Measurements from ENCODE around the gene IDH3G. TPM values are rescaled to one million over a fixed set of nuclear protein-coding genes. Genes with fewer than 3 reads are reported as not detected.
"Not testable (repeated sequence)": the region's sequence is repeated elsewhere in the genome, so short reads cannot be mapped to it uniquely, and the experiment has no call there.

IDH3G gene
- total and polyA plus RNA-seq, 7 donors, result 54.2 to 89.5 (median 67.0) TPM

DNA sequence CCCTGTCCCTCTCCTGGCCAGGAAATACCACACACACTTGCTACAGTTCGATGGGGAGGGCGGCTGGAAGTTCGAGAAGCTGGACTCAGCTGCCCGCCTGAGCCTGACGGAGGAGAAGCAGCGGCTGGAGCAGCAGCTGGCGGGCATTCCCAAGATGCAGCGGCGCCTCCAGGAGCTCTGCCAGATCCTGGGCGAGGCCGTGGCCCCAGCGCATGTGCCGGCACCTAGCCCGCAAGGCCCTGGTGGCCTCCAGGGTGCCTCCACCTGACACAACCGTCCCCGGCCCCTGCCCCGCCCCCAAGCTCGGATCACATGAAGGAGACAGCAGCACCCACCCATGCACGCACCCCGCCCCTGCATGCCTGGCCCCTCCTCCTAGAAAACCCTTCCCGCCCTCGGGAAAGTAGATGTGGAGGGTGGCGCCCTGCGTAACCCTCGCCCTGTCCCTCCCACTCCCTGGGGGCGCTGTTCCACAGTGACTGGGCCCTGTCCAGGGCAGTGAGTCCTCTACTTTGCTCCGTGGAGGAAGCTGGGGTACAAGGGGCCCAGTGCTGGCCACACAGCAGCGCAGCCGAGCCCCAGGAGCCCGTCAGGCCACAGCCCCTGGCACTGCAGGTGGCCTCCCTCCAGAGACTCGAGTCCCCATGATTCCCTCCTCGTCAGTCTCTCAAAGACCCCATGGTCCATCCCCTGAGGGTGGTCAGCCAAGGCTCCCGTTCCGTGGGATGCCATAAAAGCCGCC is 50.5 kb downstream of the IDH3G start:
- H3K27me3 ChIP-seq, H3K9me3 ChIP-seq, H3K36me3 ChIP-seq: not testable (repeated sequence)
- TF ChIP-seq POLR2A (IDR thresholded peaks at IDR 0.05) (peak in 1 of 2 donors; percentile 20), POLR2AphosphoS5 (IDR thresholded peaks at IDR 0.05) (peak in 3 of 4 donors; percentile 8 to 55 (median 50))
- WGBS, 2 donors, result 10 to 50% methylated on average over 31 to 35 of the region's 35 CpGs
- Histone ChIP-seq H3K4me1 (peaks cover 0 to 16% (median 15%) of the 10 kb centered on the region in 4 donors), H3K27ac (peak overlapping the region; percentile 51 to 84 (median 82)), H3K4me3 (peak overlapping the region in 3 of 4 donors; percentile 16 to 31 (median 23))
- DNase-seq, result peak; percentile 94
- intact Hi-C loops (cut with DNase I), result loop anchor here (2.0 kb wide), 1 partner anchor 17 kb away; no protein-coding TSS in a partner anchor

DNA sequence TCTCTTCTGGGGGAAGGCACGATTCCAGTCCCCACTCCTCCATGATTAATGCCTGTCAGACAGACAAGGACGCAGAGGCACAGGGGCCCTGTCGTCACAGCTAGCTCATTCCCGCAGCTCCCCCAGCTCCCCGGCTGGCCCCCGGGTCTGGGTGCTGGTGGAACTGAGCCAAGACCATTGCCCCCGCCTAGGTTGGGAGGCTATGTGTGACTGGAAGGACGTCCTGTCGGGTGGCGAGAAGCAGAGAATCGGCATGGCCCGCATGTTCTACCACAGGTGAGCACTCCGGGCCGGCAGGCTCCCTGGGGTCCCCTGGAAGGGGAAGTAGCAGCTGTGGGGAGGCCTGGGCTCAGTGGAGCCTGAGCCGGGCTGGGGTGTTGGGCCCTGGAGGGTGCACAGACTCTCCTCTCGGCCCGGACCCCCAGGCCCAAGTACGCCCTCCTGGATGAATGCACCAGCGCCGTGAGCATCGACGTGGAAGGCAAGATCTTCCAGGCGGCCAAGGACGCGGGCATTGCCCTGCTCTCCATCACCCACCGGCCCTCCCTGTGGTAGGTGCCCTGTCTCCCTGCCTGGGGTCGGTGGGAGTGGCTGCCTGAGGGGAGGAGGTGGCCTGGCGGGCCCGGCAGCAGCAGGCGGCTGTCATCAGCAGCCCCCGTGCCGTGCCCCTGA is 51.2 kb downstream of the IDH3G start:
- not testable (repeated sequence) for DNase-seq, H3K9me3 ChIP-seq, H3K4me3 ChIP-seq, H3K36me3 ChIP-seq, H3K27me3 ChIP-seq
- Histone ChIP-seq H3K4me1 (peaks cover 0 to 16% (median 15%) of the 10 kb centered on the region in 4 donors), H3K27ac (peak overlapping the region; percentile 20 to 84 (median 82))
- WGBS, 2 donors, result 56 to 60% methylated on average over 32 of the region's 32 CpGs
- intact Hi-C loops (cut with DNase I), result loop anchor here (2.0 kb wide), 1 partner anchor 16 kb away; no protein-coding TSS in a partner anchor

DNA sequence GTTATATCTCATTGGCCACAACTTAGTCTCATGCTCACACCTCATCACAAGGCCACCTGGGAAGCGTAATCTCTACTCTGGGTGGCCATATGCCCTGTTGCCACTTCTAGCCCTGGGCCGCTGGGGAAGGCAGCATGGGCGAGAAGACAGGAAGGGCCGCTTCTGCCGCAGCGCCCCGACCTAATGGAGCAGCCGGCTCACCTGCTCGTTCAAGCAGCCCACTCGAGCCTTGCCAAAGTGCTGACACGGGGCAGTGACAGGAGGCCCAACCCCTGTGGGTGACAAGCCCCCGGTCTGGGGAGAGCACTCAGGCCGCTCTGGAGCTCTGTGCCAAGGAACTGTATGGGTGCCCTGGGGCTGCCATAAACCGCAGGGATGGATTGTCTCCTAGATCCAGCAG is 52.1 kb downstream of the IDH3G start:
- not testable (repeated sequence) for H3K9me3 ChIP-seq, H3K27me3 ChIP-seq, H3K4me3 ChIP-seq, DNase-seq
- WGBS, 2 donors, result 98% methylated on average over 14 of the region's 14 CpGs
- intact Hi-C loops (cut with DNase I), result loop anchor here (2.0 kb wide), 1 partner anchor 15 kb away; no protein-coding TSS in a partner anchor
- Histone ChIP-seq H3K27ac (peak overlapping the region in 3 of 4 donors; percentile 30 to 84 (median 82)), H3K36me3 (peaks cover 0 to 11% (median under 1%) of the 10 kb centered on the region in 4 donors), H3K4me1 (peaks cover 0 to 16% (median 15%) of the 10 kb centered on the region in 4 donors)

DNA sequence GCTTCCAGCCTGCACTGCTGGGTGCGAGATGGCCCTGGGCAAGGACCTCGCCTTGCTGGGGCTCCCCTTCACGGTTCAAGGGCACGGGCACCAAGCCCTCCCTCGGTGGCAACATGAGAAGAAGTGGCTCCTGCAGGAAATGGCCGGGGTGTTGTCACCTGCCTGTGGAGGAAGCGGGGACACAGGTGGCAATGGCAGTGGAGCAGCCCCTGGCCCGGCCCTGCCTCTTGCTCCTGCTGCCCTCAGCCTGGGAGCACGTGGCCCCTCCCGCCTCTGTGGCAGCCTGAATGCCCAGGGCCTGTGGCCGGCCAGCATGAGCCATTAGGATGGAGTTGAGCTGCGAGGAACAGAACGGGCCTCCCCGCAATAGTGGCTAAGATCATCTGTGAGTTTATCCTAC is 52.7 kb downstream of the IDH3G start:
- DNase-seq, result no peak
- no peaks in the 10 kb centered on the region for H3K27me3 ChIP-seq
- no peak overlapping the region for H3K4me3 ChIP-seq
- H3K9me3 ChIP-seq, result no peaks in the 10 kb centered on the region
- WGBS, 2 donors, result 78 to 89% methylated on average over 14 of the region's 14 CpGs
- H3K4me1 ChIP-seq, result peaks cover 0 to 16% (median 15%) of the 10 kb centered on the region in 4 donors
- intact Hi-C loops (cut with DNase I), result no loop called here
- TF ChIP-seq EP300 (IDR thresholded peaks at IDR 0.05), result no peak
- no peak for TF ChIP-seq POLR2A (IDR thresholded peaks at IDR 0.05)
- TF ChIP-seq, protein P1, sequence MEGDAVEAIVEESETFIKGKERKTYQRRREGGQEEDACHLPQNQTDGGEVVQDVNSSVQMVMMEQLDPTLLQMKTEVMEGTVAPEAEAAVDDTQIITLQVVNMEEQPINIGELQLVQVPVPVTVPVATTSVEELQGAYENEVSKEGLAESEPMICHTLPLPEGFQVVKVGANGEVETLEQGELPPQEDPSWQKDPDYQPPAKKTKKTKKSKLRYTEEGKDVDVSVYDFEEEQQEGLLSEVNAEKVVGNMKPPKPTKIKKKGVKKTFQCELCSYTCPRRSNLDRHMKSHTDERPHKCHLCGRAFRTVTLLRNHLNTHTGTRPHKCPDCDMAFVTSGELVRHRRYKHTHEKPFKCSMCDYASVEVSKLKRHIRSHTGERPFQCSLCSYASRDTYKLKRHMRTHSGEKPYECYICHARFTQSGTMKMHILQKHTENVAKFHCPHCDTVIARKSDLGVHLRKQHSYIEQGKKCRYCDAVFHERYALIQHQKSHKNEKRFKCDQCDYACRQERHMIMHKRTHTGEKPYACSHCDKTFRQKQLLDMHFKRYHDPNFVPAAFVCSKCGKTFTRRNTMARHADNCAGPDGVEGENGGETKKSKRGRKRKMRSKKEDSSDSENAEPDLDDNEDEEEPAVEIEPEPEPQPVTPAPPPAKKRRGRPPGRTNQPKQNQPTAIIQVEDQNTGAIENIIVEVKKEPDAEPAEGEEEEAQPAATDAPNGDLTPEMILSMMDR (IDR thresholded peaks at IDR 0.05), result no peak
- no peak for TF ChIP-seq POLR2AphosphoS5 (IDR thresholded peaks at IDR 0.05)
- peaks cover 0 to 18% (median 4%) of the 10 kb centered on the region in 4 donors for H3K36me3 ChIP-seq
- H3K27ac ChIP-seq, result peak overlapping the region in 1 of 4 donors; percentile 30

DNA sequence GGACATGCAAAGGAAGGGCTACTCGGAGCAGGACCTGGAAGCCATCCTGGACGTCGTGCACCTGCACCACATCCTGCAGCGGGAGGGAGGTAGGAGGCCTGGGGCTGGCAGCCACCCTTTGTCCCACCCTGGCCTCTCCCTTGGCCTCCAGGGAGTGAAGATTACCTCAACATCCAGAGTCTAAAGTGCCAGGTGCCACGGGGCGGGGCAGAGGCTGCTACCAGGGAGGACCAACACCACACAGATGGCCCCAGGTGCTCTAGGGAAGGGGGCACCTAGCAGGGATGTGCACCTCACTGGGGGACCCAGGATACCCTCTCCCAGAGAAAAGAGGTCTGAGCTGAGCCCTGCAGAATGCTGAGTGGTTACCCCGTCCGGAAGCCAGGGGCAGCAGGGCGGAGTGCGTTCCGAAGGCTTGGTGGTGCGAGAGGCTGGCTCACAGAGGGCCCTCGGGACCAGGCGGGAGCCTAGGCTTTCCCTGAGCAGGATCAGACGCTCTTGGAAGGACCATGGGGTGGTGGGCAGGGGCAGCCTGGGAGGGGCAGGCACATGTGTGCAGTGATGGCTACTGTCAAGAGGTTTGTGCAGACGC is 53.4 kb downstream of the IDH3G start:
- WGBS, 2 donors, result 54 to 73% methylated on average over 15 to 16 of the region's 16 CpGs
- peaks cover 0 to 23% (median 6%) of the 10 kb centered on the region in 4 donors for H3K36me3 ChIP-seq
- no peak overlapping the region for H3K4me3 ChIP-seq
- TF ChIP-seq, protein P1 (IDR thresholded peaks at IDR 0.05), result no peak
- no peak for TF ChIP-seq EP300 (IDR thresholded peaks at IDR 0.05)
- no peak for TF ChIP-seq POLR2AphosphoS5 (IDR thresholded peaks at IDR 0.05)
- TF ChIP-seq POLR2A (IDR thresholded peaks at IDR 0.05), result no peak
- intact Hi-C loops (cut with DNase I), result no loop called here
- no peaks in the 10 kb centered on the region for H3K9me3 ChIP-seq
- peaks cover 0 to 16% (median 15%) of the 10 kb centered on the region in 4 donors for H3K4me1 ChIP-seq
- no peak overlapping the region for H3K27ac ChIP-seq
- no peak for DNase-seq
- no peaks in the 10 kb centered on the region for H3K27me3 ChIP-seq
